GM12874 (cell line): ENCODE results near the gene LGR4.

Source experiments
- TF ChIP-seq, protein P1 (sequence below): IDR thresholded peaks from 2 replicates; pipeline ENCODE4 v1.5.1; 2011; ENCODE audit warnings: low read depth, mild to moderate bottlenecking, control low read depth, low read length, moderate library complexity; ENCODE audit not compliant: insufficient read depth

The LGR4 gene

DNA sequence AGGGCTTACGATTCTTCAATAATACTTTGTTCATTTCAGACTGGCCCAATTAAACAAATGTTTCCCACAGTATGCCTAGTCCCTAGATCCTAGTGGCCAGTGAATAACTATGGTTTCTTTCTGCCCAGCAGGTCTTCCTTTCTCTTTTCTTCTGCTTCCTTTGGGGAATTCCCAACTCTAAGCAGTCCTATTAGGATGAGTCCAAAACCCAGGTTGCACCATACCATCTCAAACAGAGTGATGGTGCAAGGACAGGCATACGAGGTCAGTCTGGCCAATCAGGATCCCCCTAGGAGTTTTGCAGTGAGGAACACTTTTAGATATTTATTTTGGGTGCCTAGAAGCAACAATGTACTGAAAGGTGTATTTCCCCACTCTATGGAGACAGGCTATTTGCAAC is 68.2 kb downstream of the LGR4 start:
- TF ChIP-seq, protein P1, sequence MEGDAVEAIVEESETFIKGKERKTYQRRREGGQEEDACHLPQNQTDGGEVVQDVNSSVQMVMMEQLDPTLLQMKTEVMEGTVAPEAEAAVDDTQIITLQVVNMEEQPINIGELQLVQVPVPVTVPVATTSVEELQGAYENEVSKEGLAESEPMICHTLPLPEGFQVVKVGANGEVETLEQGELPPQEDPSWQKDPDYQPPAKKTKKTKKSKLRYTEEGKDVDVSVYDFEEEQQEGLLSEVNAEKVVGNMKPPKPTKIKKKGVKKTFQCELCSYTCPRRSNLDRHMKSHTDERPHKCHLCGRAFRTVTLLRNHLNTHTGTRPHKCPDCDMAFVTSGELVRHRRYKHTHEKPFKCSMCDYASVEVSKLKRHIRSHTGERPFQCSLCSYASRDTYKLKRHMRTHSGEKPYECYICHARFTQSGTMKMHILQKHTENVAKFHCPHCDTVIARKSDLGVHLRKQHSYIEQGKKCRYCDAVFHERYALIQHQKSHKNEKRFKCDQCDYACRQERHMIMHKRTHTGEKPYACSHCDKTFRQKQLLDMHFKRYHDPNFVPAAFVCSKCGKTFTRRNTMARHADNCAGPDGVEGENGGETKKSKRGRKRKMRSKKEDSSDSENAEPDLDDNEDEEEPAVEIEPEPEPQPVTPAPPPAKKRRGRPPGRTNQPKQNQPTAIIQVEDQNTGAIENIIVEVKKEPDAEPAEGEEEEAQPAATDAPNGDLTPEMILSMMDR: no peak

DNA sequence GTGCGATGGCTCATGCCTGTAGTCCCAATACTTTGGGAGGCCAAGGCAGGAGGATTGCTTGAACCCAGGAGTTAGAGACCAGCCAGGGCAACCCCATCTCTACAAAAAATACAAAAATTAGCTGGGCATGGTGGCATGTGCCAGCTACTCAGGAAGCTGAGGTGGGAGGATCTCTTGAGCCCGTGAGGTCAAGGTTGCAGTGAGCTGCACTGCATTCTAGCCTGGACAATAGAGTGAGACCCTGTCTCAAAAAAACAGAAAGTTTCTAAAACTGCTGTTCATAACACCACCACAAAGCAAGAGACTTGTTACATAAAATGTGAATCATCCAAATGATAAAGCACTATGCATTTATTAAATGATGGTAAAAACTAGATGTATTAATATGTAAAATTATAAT is 69.4 kb downstream of the LGR4 start:
- TF ChIP-seq, protein P1: no peak

DNA sequence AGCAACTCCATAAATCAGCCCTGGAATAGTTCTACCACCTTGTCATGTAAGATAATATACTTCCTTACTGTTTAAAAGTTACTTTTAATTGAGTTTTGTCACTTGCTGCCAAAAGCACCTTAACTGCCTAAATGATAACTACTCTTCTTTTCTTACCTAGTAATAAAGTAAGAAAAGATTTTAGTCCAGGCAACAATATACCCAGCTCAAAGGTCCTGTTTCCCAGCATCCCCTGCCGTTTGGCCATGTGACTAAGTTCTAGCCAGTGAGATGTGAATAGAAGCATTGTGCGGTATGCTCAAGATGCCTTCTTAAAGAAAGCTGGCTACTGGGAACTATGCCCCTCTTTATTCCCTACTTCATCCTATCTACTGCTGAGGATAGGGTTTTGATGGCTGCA is 70.1 kb downstream of the LGR4 start:
- TF ChIP-seq, protein P1: no peak

DNA sequence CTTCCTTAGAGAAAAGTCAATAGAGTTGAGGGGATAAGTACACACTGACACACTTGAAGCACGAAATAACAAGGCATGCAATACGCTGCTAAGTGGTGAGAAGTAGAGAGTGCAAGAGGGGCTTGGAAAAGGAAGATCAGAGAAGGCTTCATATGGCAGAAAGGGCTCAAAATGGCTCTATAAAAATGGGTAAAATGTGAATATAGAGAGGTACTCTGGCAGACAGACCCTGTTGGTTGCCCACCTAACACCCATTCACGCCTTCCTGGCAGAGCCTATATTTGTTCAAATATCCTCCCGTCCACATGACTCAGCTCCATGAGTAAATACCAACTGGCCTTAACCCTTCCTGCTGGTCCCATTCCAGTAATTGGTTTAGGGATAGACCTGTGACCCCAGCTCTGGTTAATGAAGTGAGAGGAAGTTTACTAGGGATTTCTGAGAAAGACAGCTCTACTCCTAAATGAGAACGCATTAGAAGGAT is 70.7 kb downstream of the LGR4 start:
- TF ChIP-seq, protein P1: no peak

DNA sequence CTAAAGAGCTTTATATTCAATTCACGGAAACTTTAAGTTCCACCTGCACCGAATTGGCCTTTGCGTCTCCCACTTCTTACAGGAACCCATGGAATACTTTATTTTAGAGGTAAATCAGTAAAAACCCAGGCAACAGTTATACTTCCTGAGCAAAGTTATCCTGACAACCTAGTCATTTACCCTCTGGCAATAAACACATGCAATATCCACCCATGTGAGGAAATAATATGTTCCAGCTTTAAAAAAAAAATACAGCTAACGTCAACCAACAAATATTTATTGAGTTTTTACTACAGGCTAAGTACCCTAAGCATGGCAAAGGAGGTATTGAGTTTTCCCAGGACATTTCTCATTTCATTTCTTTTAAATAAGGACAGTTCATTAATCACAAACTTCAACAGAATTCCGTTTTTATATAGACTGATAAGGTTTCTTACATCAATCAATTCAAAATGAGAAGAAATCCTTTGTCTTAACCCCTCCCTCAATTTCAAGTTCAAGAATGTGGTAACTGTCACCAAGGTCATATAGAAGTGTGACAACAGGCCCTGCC is 71.2 kb downstream of the LGR4 start:
- TF ChIP-seq, protein P1: no peak

DNA sequence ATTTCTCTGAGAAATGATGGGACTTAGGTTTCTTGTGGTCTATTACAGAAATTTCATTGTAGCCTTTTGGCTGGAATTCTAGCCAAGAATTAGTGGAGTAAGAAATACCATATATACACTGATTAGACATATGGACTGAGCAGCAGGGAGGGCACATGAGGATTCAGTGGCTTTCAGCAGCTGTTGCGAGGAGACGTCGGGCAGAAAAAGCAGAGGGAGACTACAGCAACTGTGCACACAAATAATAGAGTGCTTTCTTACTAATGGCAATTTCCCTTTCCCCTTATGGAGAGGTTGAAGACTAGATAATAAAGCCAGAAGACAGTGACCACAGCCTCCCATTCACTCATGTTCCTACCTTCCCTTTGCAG is 74.2 kb downstream of the LGR4 start:
- TF ChIP-seq, protein P1: no peak

DNA sequence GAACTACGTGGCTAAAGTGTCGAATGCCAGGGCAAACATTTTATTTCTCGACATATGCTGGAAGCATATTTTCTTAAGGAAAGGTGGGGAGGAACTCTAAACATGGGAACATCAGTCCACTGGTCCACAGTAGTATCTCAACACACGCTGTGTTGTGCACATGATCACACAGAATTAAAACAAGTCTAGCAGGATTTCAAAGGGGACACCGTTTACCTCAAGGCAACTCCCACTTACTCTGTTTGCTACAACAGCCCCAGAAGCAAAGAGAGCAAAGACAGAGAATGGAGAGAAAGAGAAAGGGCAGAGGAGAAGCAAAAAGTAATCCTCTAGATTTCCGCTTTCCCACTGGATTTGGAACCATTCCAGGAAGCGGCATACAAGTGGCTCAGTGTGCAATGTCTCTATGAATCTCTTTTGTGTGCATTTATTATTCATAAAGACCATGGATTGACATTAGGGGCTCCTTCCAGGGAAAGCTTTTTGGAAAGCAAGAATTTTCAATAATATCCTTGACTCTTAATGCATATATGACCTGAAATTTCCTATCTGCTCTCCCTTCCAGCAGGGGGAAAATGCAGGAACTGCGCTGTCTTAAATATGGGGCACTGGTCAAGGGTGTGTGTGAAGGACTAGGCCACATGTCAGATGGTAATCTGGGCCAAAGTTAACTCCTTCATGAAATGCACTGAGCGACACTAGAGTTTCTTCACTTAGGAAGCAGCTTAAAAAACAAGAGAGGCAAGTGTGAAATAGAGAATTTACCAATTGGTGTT is 74.8 kb downstream of the LGR4 start:
- TF ChIP-seq, protein P1: no peak
